Kidney epithelial cell (primary cell): ENCODE data around the gene TBC1D16. TPM values are rescaled to one million over a fixed set of nuclear protein-coding genes. Genes with fewer than 3 reads are reported as not detected.

Experiments
- DNase-seq: peaks from one replicate; pipeline ENCODE4 v3.0.0-alpha.2; 2010; ENCODE audit warnings: low read depth
- H3K27me3 ChIP-seq: 2 replicates; pipeline ENCODE4 v1.6.0; 2011; ENCODE audit warnings: low read length; ENCODE audit not compliant: control insufficient read depth, insufficient read depth
- H3K36me3 ChIP-seq: 2 replicates; pipeline ENCODE4 v1.5.1; 2011; ENCODE audit warnings: low read length; ENCODE audit not compliant: control insufficient read depth, insufficient read depth
- H3K4me3 ChIP-seq: 2 replicates; pipeline ENCODE4 v1.5.1; 2011; ENCODE audit warnings: low read depth, mild to moderate bottlenecking, control low read depth, low read length
- CTCF ChIP-seq: IDR thresholded peaks from 2 replicates; pipeline ENCODE4 v1.5.1; 2011; ENCODE audit warnings: mild to moderate bottlenecking, moderate library complexity, low read length, control low read depth, inconsistent platforms; ENCODE audit not compliant: insufficient read depth, poor library complexity, severe bottlenecking
- total RNA-seq: library from RNA; depleted of rRNA; stranded (reverse); fragments of >200 nt; gene quantifications from 2 replicates; pipeline ENCODE4 v1.2.3, GENCODE V29; 2015

TBC1D16 gene
- total RNA-seq, 1 donor from 2014 or later = 58.5 TPM

- no peak for DNase-seq
- peak; percentile 18 for TF ChIP-seq CTCF
- H3K36me3 ChIP-seq = no peaks in the 10 kb centered on the region
- no peak overlapping the region for H3K4me3 ChIP-seq
- H3K27me3 ChIP-seq = peaks cover 38% of the 10 kb centered on the region
Measured at GRCh38 chr17:79915850-79916430, 119.7 kb downstream of the TBC1D16 start.

- Histone ChIP-seq H3K4me3 (no peak overlapping the region), H3K36me3 (no peaks in the 10 kb centered on the region), H3K27me3 (peaks cover 32% of the 10 kb centered on the region)
- TF ChIP-seq CTCF = no peak
- DNase-seq = no peak
Measured at GRCh38 chr17:79914813-79915740, 120.6 kb downstream of the TBC1D16 start.

GRCh38 chr17:79913896-79914812, 121.5 kb downstream of the TBC1D16 start:
- H3K27me3 ChIP-seq = peaks cover 31% of the 10 kb centered on the region
- no peak for TF ChIP-seq CTCF

GRCh38 chr17:79913451-79913850, 122.2 kb downstream of the TBC1D16 start:
- DNase-seq = no peak
- Histone ChIP-seq H3K27me3 (peaks cover 28% of the 10 kb centered on the region), H3K36me3 (no peaks in the 10 kb centered on the region), H3K4me3 (no peak overlapping the region)
- no peak for TF ChIP-seq CTCF

More at GRCh38 chr17:79913896-79914812, 121.5 kb downstream of the TBC1D16 start:
- no peaks in the 10 kb centered on the region for H3K36me3 ChIP-seq
- no peak for DNase-seq
- H3K4me3 ChIP-seq = no peak overlapping the region

GRCh38 chr17:79912552-79913330, 122.9 kb downstream of the TBC1D16 start:
- Histone ChIP-seq H3K36me3 (no peaks in the 10 kb centered on the region), H3K27me3 (peaks cover 24% of the 10 kb centered on the region), H3K4me3 (no peak overlapping the region)
- DNase-seq = no peak
- no peak for TF ChIP-seq CTCF
